ENCODE data around the gene SRRM5. TPM values are rescaled to one million over a fixed set of nuclear protein-coding genes. Genes with fewer than 3 reads are reported as not detected.

Gene SRRM5
- total and polyA plus RNA-seq, 2 of the 13 experiments (the other 11 are each of a cell fraction or from before 2014, with no cell fraction given) = 0.11 to 0.16 TPM

GRCh38 chr19:43620061-43621001 is 8.4 kb downstream of the SRRM5 start (continued):
- TF ChIP-seq, protein P1, sequence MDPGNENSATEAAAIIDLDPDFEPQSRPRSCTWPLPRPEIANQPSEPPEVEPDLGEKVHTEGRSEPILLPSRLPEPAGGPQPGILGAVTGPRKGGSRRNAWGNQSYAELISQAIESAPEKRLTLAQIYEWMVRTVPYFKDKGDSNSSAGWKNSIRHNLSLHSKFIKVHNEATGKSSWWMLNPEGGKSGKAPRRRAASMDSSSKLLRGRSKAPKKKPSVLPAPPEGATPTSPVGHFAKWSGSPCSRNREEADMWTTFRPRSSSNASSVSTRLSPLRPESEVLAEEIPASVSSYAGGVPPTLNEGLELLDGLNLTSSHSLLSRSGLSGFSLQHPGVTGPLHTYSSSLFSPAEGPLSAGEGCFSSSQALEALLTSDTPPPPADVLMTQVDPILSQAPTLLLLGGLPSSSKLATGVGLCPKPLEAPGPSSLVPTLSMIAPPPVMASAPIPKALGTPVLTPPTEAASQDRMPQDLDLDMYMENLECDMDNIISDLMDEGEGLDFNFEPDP (CRISPR knock-in tag; conservative IDR thresholded peaks at IDR 0.05) = 0 out of 2 replicates have a peak, but pooled peaks have one; percentile 73
- TF ChIP-seq SOX6 (IDR thresholded peaks at IDR 0.05) = no peak
- TF ChIP-seq SOX6 (CRISPR knock-in tag; IDR thresholded peaks at IDR 0.05) = 0 out of 2 replicates have a peak, but pooled peaks have one; percentile 16
- TF ChIP-seq ZNF619 (CRISPR knock-in tag; IDR thresholded peaks at IDR 0.05) = 0 out of 2 replicates have a peak, but pooled peaks have one; percentile 7
- TF ChIP-seq ZNF576 (CRISPR knock-in tag; IDR thresholded peaks at IDR 0.05) = no peak
- 0 out of 2 replicates have a peak, but pooled peaks have one; percentile 8 for TF ChIP-seq ZBTB20 (CRISPR knock-in tag; IDR thresholded peaks at IDR 0.05; ENCODE audit: borderline replicate concordance, low read depth)
- TF ChIP-seq XRCC5 (optimal IDR thresholded peaks at IDR 0.05; ENCODE audit: low read length) = peak; percentile 4
- TF ChIP-seq SIX4 (CRISPR knock-in tag; IDR thresholded peaks at IDR 0.05) = peak; percentile 11; the same call in 1 of the 2 replicates
- TF ChIP-seq MTF2 (CRISPR knock-in tag; IDR thresholded peaks at IDR 0.05; ENCODE audit: borderline replicate concordance) = peak; percentile 19; the same call in 1 of the 2 replicates

- in situ Hi-C loops (cut with HindIII; ENCODE audit: extremely low pct_ligation_motif_present, low pct_unique_long_range_greater_than_20kb) (no loop called here), intact Hi-C loops (cut with micrococcal nuclease; ENCODE audit: unreplicated experiment) (no loop called here)
- Histone ChIP-seq H3K9me3 (ENCODE audit: low read length) (no peaks in the 10 kb centered on the region), H3K9ac (ENCODE audit: insufficient read depth, low read depth, low read length) (no peak overlapping the region), H3K36me3 (replicated peaks in 1 of 2; ENCODE audit: control insufficient read depth in 1 of 2, insufficient read depth in 2 of 2, low read length in 2 of 2) (peaks cover 0 to 2% of the 10 kb centered on the region in 2 experiments; a peak in 1 of 5 replicates), H2AFZ (ENCODE audit: low read length) (no peak overlapping the region), H3K4me2 (ENCODE audit: low read depth, low read length) (no peak overlapping the region), H3K79me2 (ENCODE audit: insufficient read depth, low read length) (peaks cover 11% of the 10 kb centered on the region), H3K4me1 (ENCODE audit: insufficient read depth, low read length) (peaks cover 24% of the 10 kb centered on the region), H3K27me3 (ENCODE audit: control insufficient read depth in 1 of 2, insufficient read depth in 2 of 2, low read length in 2 of 2) (no peaks in the 10 kb centered on the region), H3K4me3 (replicated peaks in 1 of 3; ENCODE audit: insufficient read depth in 1 of 3, low read depth in 2 of 3, low read length in 3 of 3) (no peak overlapping the region), H4K20me1 (ENCODE audit: insufficient read depth, low read length) (no peaks in the 10 kb centered on the region), H3K27ac (ENCODE audit: extremely low read length, insufficient read depth, low read length) (no peak overlapping the region)
- WGBS (ENCODE audit: low lambda C conversion rate) = 88% methylated on average over 4 of the region's 4 CpGs
- POLR2A ChIA-PET = interaction anchor here (1.0 kb wide), 1 partner anchor 26 kb away, joined by 3 read pairs; the partner anchor contains the start of genes IRGQ and ZNF576
- no peak for ATAC-seq
- no peak for DNase-seq (ENCODE audit: low spot score)
- CTCF ChIA-PET (ENCODE audit: low intra/inter-chr PET ratio, low total read pairs) = no interaction called here
- TF ChIP-seq NAIF1 (CRISPR knock-in tag; IDR thresholded peaks at IDR 0.05; ENCODE audit: borderline replicate concordance) (no peak), NFKBIZ (CRISPR knock-in tag; IDR thresholded peaks at IDR 0.05) (no peak), KDM2A (CRISPR knock-in tag; IDR thresholded peaks at IDR 0.05; ENCODE audit: borderline replicate concordance, low read depth) (no peak), SMARCC2 (IDR thresholded peaks at IDR 0.05) (no peak), CBX1 (IDR thresholded peaks at IDR 0.05; ENCODE audit: low read depth) (no peak), PHF8 (CRISPR knock-in tag; IDR thresholded peaks at IDR 0.05) (no peak), HNRNPH1 (optimal IDR thresholded peaks at IDR 0.05; ENCODE audit: low read depth, low read length) (no peak), ZNF761 (CRISPR knock-in tag; conservative IDR thresholded peaks at IDR 0.05) (no peak)
- TF ChIP-seq, protein P2, sequence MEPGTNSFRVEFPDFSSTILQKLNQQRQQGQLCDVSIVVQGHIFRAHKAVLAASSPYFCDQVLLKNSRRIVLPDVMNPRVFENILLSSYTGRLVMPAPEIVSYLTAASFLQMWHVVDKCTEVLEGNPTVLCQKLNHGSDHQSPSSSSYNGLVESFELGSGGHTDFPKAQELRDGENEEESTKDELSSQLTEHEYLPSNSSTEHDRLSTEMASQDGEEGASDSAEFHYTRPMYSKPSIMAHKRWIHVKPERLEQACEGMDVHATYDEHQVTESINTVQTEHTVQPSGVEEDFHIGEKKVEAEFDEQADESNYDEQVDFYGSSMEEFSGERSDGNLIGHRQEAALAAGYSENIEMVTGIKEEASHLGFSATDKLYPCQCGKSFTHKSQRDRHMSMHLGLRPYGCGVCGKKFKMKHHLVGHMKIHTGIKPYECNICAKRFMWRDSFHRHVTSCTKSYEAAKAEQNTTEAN (CRISPR knock-in tag; conservative IDR thresholded peaks at IDR 0.05) = no peak
- no peak for FAIRE-seq
- BruUV-seq (replicated peaks) = no TSS peak
Measured at GRCh38 chr19:43622070-43622469, 10.2 kb downstream of the SRRM5 start.

Data from HepG2 (cell line).